ENCODE results near the gene ACHE.
"Not testable (repeated sequence)": the region's sequence is repeated elsewhere in the genome, so short reads cannot be mapped to it uniquely, and the experiment has no call there.

ACHE gene

GRCh38 chr7:100863406-100863950 lies 32.2 kb downstream of the ACHE start:
- DNase-seq (ENCODE audit: low read depth in 2 of 2, low spot score in 1 of 2): no peak

GRCh38 chr7:100861616-100861985 lies 34.1 kb downstream of the ACHE start:
- no peak for DNase-seq (ENCODE audit: low read depth in 2 of 2, low spot score in 1 of 2)

GRCh38 chr7:100860702-100861615 lies 34.7 kb downstream of the ACHE start:
- no peak for DNase-seq (ENCODE audit: low read depth in 2 of 2, low spot score in 1 of 2)

GRCh38 chr7:100859856-100860255 lies 35.8 kb downstream of the ACHE start:
- no peak for DNase-seq (ENCODE audit: low read depth in 2 of 2, low spot score in 1 of 2)

- DNase-seq (ENCODE audit: low read depth in 2 of 2, low spot score in 1 of 2): no peak
These were observed 38.8 kb downstream of the ACHE start for GRCh38 chr7:100856871-100857282.

- DNase-seq (ENCODE audit: low read depth in 2 of 2, low spot score in 1 of 2): no peak
These were observed 40.2 kb downstream of the ACHE start for GRCh38 chr7:100855515-100855914.

GRCh38 chr7:100854899-100855298 lies 40.8 kb downstream of the ACHE start:
- DNase-seq (ENCODE audit: low read depth in 2 of 2, low spot score in 1 of 2): not testable (repeated sequence)

GRCh38 chr7:100854146-100854895 lies 41.4 kb downstream of the ACHE start:
- no peak for DNase-seq (ENCODE audit: low read depth in 2 of 2, low spot score in 1 of 2)

- DNase-seq (ENCODE audit: low read depth in 2 of 2, low spot score in 1 of 2): peak; percentile 56 to 76
These were observed 43.4 kb downstream of the ACHE start, which contains the start of gene SLC12A9 for GRCh38 chr7:100852048-100852872. TSS of gene SLC12A9 (plus strand) at chr7:100852713. CDS start at chr7:100854198, 1,485 bp downstream.

- no peak for DNase-seq (ENCODE audit: low read depth in 2 of 2, low spot score in 1 of 2)
These were observed 48.3 kb downstream of the ACHE start for GRCh38 chr7:100847360-100847759.

GRCh38 chr7:100840470-100841100 lies 55.1 kb downstream of the ACHE start:
- DNase-seq (ENCODE audit: low read depth in 2 of 2, low spot score in 1 of 2): no peak

All from stimulated activated CD8-positive, alpha-beta memory T cell treated with anti-CD3 and anti-CD28 coated beads, Interleukin-4, amount 100 ng/mL, for 4 hours (primary cell).